Stromal cell of bone marrow (primary cell): Measurements from ENCODE around the gene PODXL.

Experiments
- DNase-seq: peaks from one replicate; pipeline ENCODE4 v3.0.0-alpha.2; 2012; ENCODE audit warnings: low read depth

PODXL gene

GRCh38 chr7:131564640-131565039 lies 8.2 kb upstream of the PODXL start:
- no peak for DNase-seq

- no peak for DNase-seq
Measured at GRCh38 chr7:131563918-131564317, 7.5 kb upstream of the PODXL start.

GRCh38 chr7:131562941-131563340 lies 6.5 kb upstream of the PODXL start:
- no peak for DNase-seq

- DNase-seq: no peak
Measured at GRCh38 chr7:131560061-131560460, 3.6 kb upstream of the PODXL start.

GRCh38 chr7:131557652-131558385 lies 1.4 kb upstream of the PODXL start:
- no peak for DNase-seq

- DNase-seq: no peak
Measured at GRCh38 chr7:131556909-131557651, 652 bp upstream of the PODXL start.

- no peak for DNase-seq
Measured at GRCh38 chr7:131555552-131556052, 826 bp downstream of the PODXL start.

GRCh38 chr7:131554880-131555516 lies 1.4 kb downstream of the PODXL start:
- DNase-seq: no peak

- no peak for DNase-seq
Measured at GRCh38 chr7:131553931-131554330, 2.5 kb downstream of the PODXL start.

- DNase-seq: no peak
Measured at GRCh38 chr7:131552053-131552452, 4.4 kb downstream of the PODXL start.

GRCh38 chr7:131550846-131551245 lies 5.6 kb downstream of the PODXL start:
- DNase-seq: no peak

GRCh38 chr7:131548371-131548770 lies 8.1 kb downstream of the PODXL start:
- no peak for DNase-seq

- DNase-seq: no peak
Measured at GRCh38 chr7:131547589-131547988, 8.8 kb downstream of the PODXL start.

- DNase-seq: no peak
Measured at GRCh38 chr7:131546583-131547141, 9.8 kb downstream of the PODXL start.

- DNase-seq: no peak
Measured at GRCh38 chr7:131546126-131546525, 10.3 kb downstream of the PODXL start.

- no peak for DNase-seq
Measured at GRCh38 chr7:131544449-131545301, 11.8 kb downstream of the PODXL start.

GRCh38 chr7:131544021-131544420 lies 12.4 kb downstream of the PODXL start:
- no peak for DNase-seq

- no peak for DNase-seq
Measured at GRCh38 chr7:131543298-131543697, 13.1 kb downstream of the PODXL start.

- no peak for DNase-seq
Measured at GRCh38 chr7:131540491-131541162, 15.8 kb downstream of the PODXL start.

- no peak for DNase-seq
Measured at GRCh38 chr7:131538813-131539179, 17.6 kb downstream of the PODXL start.
